Effector memory CD4-positive, alpha-beta T cell (primary cell): ENCODE measurements around the gene PPP1R37.

ENCODE experiments used
- DNase-seq, 3 donors: peaks; one replicate each; pipeline ENCODE4 v3.0.0-alpha.2; 2020
- H3K27ac ChIP-seq: 2 replicates; pipeline ENCODE4 v1.7.0; 2013; ENCODE audit warnings: mild to moderate bottlenecking, low read length, moderate library complexity; ENCODE audit not compliant: insufficient read depth, poor library complexity, severe bottlenecking
- H3K27me3 ChIP-seq: replicated peaks from 2 replicates; pipeline ENCODE4 v1.7.0; 2013; ENCODE audit warnings: mild to moderate bottlenecking, low read length; ENCODE audit not compliant: insufficient read depth, control insufficient read depth, poor library complexity, severe bottlenecking
- H3K36me3 ChIP-seq: 2 replicates; pipeline ENCODE4 v1.7.0; 2013; ENCODE audit warnings: mild to moderate bottlenecking, low read length, moderate library complexity; ENCODE audit not compliant: control insufficient read depth, insufficient read depth
- H3K4me1 ChIP-seq: 2 replicates; pipeline ENCODE4 v1.7.0; 2013; ENCODE audit warnings: low read length, mild to moderate bottlenecking; ENCODE audit not compliant: control insufficient read depth, insufficient read depth, poor library complexity, severe bottlenecking
- H3K4me3 ChIP-seq: 2 replicates; pipeline ENCODE4 v1.7.0; 2013; ENCODE audit warnings: low read length, low read depth, mild to moderate bottlenecking; ENCODE audit not compliant: insufficient read depth, poor library complexity, severe bottlenecking
- H3K9me3 ChIP-seq: 2 replicates; pipeline ENCODE4 v1.7.0; 2013; ENCODE audit warnings: mild to moderate bottlenecking, low read length, moderate library complexity; ENCODE audit not compliant: control insufficient read depth

The PPP1R37 gene

DNA sequence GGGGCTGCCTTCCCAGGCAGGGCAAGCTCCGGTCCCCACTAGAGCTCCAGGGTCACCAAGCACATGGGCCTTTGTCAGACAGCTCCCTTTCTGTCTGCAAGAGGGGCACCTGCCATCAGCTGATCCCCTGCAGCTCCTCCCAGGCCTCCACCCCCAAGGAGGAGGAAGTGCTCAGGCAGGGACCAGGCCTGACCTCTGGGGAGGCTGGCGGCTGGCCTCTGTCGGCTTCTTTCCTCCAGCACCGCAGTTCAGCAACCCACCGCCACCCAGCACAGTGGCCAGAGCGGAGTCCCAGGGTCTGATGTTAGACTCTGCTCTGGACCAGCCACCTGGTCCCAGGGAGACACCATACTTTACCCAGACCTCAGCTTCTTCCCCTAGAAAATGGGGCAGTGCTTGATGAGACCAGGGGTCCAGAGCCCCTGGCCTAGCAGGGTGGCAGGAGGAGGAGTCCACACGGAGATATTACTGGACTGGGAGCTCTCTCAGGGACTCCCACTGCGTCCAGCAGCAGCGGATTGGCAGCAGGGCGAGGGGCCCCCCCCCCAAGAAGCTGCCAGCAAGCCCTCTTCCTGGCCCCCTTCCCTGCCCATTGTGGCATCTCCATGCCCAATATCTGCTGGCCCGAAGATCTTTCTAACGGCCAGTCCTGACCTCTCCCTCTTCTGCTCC lies 43.7 kb downstream of the PPP1R37 start:
- Histone ChIP-seq H3K4me1 (no peaks in the 10 kb centered on the region), H3K27ac (no peak overlapping the region)

DNA sequence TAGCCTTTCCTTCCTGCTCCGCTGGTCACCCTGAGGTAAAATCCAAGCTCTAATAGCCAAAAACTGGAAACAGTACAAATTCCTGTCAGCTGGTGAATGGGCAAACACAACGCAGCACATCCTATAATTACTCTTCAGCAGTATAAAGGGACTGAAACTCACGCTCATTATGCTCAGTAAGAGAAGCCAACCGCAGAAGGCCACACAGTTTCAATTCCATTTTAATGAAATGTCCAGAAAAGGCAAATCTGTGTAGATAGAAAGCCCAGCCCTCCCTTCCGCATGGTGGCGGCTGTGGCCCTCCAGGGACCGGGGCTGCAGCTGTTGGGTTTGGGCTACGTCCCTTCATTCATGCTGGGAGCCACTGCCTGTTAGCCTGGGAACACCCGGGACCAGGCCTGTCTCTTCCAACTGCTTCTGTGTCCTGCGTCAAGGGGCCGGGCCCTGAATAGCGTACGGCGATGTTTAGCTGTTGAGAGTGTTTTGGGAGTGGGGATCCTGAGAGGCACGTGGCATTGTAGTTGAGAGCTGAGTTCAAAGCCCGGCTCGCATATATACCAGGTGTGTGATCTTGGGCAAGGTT lies 44.3 kb downstream of the PPP1R37 start:
- no peaks in the 10 kb centered on the region for H3K9me3 ChIP-seq
- H3K36me3 ChIP-seq, result peaks cover 17% of the 10 kb centered on the region
- no peak overlapping the region for H3K4me3 ChIP-seq
- H3K27ac ChIP-seq, result no peak overlapping the region
- no peak for DNase-seq
- no peaks in the 10 kb centered on the region for H3K4me1 ChIP-seq
- H3K27me3 ChIP-seq, result no peaks in the 10 kb centered on the region

More for the DNA sequence above, 43.7 kb downstream of the PPP1R37 start:
- no peaks in the 10 kb centered on the region for H3K9me3 ChIP-seq
- H3K4me3 ChIP-seq, result no peak overlapping the region
- DNase-seq, result no peak
- peaks cover 10% of the 10 kb centered on the region for H3K36me3 ChIP-seq
- no peaks in the 10 kb centered on the region for H3K27me3 ChIP-seq

DNA sequence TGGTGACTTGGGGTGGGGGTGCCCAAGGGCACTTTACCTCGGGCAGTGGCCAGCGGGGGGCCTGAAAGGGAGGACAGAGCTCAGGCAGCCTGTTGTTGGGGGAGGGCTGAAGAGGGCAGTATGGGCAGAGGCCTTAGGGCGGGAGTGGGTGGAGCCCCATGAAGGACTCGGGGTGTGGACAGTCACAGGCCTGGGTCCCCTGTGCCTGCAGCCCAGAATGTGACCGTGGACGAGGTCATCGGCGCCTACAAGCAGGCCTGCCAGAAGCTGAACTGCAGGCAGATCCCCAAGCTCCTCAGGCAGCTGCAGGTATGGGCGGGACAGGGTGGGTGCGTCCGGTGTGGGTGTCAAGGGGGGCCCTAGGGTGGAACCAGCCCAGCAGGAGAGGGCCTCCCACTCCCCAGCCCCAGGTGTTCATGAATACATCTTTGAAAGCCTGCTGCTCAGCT lies 45.3 kb downstream of the PPP1R37 start:
- Histone ChIP-seq H3K27ac (no peak overlapping the region), H3K27me3 (no peaks in the 10 kb centered on the region), H3K4me3 (no peak overlapping the region), H3K4me1 (no peaks in the 10 kb centered on the region), H3K36me3 (peaks cover 25% of the 10 kb centered on the region), H3K9me3 (no peaks in the 10 kb centered on the region)
- no peak for DNase-seq

DNA sequence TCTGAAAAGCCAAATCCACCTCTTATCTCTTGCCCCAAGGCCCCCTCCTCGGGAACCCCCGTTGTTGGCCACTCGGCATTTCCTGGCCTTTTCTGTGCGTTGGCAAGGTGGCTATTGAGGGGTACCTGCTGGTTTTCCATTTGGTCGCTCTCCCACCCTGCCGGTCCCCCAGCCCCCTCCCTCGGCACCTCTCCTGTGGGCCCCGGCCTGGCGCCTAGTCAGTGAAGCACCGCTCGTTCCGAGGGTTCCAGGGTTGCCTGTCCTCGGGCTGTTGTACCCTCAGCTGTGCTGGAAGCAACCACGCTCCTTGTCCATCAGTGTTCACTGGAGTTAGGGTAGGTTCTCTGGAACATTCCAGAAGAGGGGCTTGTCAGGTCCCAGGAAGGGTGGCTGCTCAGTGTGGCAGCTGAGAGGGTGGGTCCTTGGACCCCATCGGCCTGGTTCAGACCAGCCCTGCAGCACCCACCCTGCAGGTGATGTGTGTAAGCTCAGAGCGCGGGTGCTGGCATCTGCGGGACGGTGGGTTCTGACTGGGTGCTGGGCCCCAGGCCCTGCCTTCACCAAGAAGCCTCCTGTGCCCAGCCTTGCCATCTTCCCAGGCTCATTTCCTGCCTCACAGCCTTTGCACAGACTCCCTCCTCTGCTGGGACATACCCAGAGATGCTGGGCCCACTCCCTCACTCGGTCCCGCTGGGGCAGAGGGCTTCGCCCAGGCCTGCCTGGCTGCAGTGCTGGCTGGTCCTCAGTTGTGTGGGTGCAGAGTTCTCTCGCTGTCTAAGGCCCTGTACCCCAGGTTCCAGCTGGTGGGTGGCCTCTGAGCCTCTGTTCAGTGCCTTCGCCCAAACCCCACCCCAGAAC lies 46.5 kb downstream of the PPP1R37 start:
- Histone ChIP-seq H3K4me1 (no peaks in the 10 kb centered on the region), H3K36me3 (peaks cover 25% of the 10 kb centered on the region), H3K27ac (no peak overlapping the region)

DNA sequence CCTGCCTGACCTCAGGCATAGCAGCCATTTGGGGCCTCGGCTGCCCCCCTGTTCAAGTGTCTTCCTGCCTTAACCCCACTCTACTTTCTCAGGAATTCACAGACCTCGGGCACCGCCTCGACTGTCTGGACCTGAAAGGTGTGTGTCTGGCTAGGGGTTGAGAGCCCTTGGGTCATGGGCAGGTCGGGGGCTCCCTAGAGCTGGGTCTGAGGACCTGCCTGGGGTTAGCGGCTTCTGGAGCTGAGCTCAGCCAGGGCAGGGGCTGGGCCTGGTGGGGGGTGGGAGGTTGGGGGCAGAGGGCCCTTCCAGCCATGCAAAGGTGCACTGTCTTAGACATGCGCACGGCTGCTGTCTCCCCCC lies 47.1 kb downstream of the PPP1R37 start:
- no peak overlapping the region for H3K27ac ChIP-seq
- H3K4me3 ChIP-seq, result no peak overlapping the region
- H3K27me3 ChIP-seq, result no peaks in the 10 kb centered on the region
- H3K4me1 ChIP-seq, result no peaks in the 10 kb centered on the region
- DNase-seq, result no peak
- no peaks in the 10 kb centered on the region for H3K9me3 ChIP-seq
- peaks cover 28% of the 10 kb centered on the region for H3K36me3 ChIP-seq

More for the DNA sequence above, 46.5 kb downstream of the PPP1R37 start:
- Histone ChIP-seq H3K4me3 (no peak overlapping the region), H3K27me3 (no peaks in the 10 kb centered on the region), H3K9me3 (no peaks in the 10 kb centered on the region)
- DNase-seq, result no peak

DNA sequence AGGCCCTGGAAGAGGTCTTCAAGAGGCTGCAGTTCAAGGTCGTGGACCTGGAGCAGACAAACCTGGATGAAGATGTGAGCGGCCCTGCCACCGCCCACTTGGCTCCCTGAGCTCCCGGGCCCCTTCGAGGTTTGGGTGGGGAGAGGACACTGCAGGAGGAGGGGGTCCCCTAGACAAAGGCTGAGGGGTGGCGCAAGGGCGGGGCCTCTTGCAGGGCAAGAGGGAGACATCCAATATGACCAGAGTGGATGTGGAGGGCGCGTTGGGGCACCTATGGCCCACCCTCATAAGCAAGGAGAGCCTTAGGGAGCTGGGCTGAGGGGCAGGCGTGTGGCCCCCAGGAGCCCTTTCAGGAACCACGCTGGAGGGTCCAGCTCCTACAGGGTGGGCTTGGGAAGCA lies 47.6 kb downstream of the PPP1R37 start:
- DNase-seq, result no peak
- H3K9me3 ChIP-seq, result no peaks in the 10 kb centered on the region
- no peak overlapping the region for H3K27ac ChIP-seq
- H3K27me3 ChIP-seq, result no peaks in the 10 kb centered on the region
- peaks cover 30% of the 10 kb centered on the region for H3K36me3 ChIP-seq
- no peaks in the 10 kb centered on the region for H3K4me1 ChIP-seq
- no peak overlapping the region for H3K4me3 ChIP-seq

DNA sequence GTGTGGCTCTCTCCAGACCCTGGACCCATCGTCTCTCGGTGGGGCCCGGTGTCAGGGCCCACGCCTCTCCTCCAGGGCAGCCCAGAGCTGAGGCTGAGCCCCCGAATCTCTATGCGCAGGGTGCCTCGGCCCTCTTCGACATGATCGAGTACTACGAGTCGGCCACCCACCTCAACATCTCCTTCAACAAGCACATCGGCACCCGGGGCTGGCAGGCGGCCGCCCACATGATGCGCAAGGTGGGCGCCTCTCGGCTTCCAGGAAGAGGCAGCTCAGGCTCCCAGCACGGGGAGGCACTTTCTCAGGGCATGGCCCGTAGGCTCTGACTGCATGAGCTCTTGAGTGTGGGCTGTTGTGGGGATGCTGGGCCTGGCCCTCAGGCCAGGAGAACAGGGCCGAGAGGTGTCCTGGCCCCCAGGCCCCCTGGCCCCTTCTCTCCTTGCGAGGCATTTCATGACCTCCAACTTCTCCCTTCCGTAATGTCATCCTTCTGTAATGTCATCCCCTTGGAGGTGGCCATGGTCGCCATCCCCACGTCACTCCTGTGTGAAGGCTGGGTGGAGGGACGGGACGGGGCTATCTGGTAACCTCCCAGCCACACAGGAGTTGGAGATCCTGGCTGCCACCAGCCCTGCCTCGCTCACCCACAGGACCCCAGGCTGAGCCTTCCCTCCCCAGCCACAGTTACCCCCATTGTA lies 48.4 kb downstream of the PPP1R37 start:
- no peak for DNase-seq
- Histone ChIP-seq H3K4me3 (no peak overlapping the region), H3K27ac (no peak overlapping the region), H3K36me3 (peaks cover 36% of the 10 kb centered on the region), H3K4me1 (no peaks in the 10 kb centered on the region), H3K9me3 (no peaks in the 10 kb centered on the region), H3K27me3 (no peaks in the 10 kb centered on the region)

DNA sequence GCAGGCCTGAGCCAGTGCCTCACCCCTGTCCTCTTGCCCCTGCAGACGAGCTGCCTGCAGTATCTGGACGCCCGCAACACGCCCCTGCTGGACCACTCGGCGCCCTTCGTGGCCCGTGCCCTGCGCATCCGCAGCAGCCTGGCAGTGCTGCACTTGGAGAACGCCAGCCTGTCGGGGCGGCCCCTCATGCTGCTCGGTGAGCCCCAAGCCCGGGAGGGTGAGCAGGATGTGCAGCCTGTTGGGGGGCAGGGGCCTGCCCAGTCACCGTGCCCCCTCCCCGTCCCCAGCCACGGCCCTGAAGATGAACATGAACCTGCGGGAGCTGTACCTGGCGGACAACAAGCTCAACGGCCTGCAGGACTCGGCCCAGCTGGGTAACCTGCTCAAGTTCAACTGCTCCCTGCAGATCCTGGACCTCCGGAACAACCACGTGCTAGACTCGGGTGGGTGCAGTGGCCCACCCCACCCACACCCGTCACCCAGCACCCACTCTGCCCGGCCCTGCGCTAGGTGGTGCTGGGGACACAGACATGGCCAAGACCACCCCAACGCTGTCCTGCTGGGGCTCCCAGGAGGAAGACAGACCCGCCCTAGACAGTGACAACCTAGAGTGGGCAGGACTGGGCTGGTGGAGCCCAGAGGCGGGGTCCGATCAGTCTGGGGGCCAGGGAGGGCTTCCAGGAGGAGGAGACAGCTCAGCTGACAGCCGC lies 49.2 kb downstream of the PPP1R37 start:
- Histone ChIP-seq H3K9me3 (no peaks in the 10 kb centered on the region), H3K4me3 (no peak overlapping the region), H3K36me3 (peaks cover 39% of the 10 kb centered on the region), H3K27ac (no peak overlapping the region), H3K4me1 (no peaks in the 10 kb centered on the region), H3K27me3 (no peaks in the 10 kb centered on the region)
- no peak for DNase-seq

DNA sequence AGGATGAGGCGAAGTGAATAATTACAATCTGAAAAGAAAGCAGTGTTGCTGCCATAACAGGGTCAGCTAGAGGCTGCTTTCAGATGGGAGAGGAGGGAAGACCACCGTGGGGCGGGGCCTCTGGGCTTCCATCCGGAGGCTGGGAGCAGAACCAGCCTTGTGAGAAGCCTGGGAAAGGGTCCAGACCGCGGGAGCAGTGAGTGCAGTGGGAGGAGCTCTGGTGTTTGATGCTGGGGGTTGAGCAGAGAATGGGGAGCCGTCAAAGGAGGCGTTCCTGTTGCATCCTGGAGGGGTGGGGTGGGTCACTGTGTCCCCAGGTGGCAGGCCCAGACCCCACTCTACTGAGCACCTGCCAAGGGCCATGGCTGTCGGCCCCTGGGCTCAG lies 49.7 kb downstream of the PPP1R37 start:
- Histone ChIP-seq H3K9me3 (no peaks in the 10 kb centered on the region), H3K4me3 (no peak overlapping the region), H3K27me3 (no peaks in the 10 kb centered on the region), H3K36me3 (peaks cover 39% of the 10 kb centered on the region), H3K4me1 (no peaks in the 10 kb centered on the region), H3K27ac (no peak overlapping the region)
- no peak for DNase-seq
